IgD-negative memory B cell (primary cell): ENCODE data around the gene HIVEP3. TPM values are rescaled to one million over a fixed set of nuclear protein-coding genes. Genes with fewer than 3 reads are reported as not detected.

ENCODE experiments used
- H3K27ac Mint-ChIP-seq, 3 donors: one replicate each; pipeline ENCODE4 v1.8.0; 2020 to 2022; ENCODE audit warnings: mild to moderate bottlenecking in 3 of 3, mixed read lengths in 3 of 3, moderate library complexity in 1 of 3
- H3K27me3 Mint-ChIP-seq: one replicate; pipeline ENCODE4 v1.8.0; 2021; ENCODE audit warnings: mixed read lengths
- H3K36me3 Mint-ChIP-seq: one replicate; pipeline ENCODE4 v1.8.0; 2020; ENCODE audit warnings: mild to moderate bottlenecking, mixed read lengths
- H3K4me1 Mint-ChIP-seq, 3 donors: one replicate each; pipeline ENCODE4 v1.8.0; 2020 to 2022; ENCODE audit warnings: mixed read lengths in 3 of 3, mild to moderate bottlenecking in 1 of 3
- H3K4me3 Mint-ChIP-seq, 4 donors: one replicate each; pipeline ENCODE4 v1.8.0; 2020 to 2022; ENCODE audit warnings: mild to moderate bottlenecking in 4 of 4, mixed read lengths in 4 of 4, moderate library complexity in 3 of 4
- H3K9me3 Mint-ChIP-seq, 3 donors: one replicate each; pipeline ENCODE4 v1.8.0; 2020 to 2021; ENCODE audit warnings: mixed read lengths in 3 of 3, mild to moderate bottlenecking in 1 of 3
- polyA plus RNA-seq: library from polyadenylated mRNA; unstranded; fragments of 300-500 nt; fragmentation: Illumina TruSeq; gene quantifications from one replicate; pipeline ENCODE4 v1.2.3, GENCODE V29; 2021

Gene HIVEP3
- polyA plus RNA-seq, 1 donor from 2014 or later: 1.4 TPM

DNA sequence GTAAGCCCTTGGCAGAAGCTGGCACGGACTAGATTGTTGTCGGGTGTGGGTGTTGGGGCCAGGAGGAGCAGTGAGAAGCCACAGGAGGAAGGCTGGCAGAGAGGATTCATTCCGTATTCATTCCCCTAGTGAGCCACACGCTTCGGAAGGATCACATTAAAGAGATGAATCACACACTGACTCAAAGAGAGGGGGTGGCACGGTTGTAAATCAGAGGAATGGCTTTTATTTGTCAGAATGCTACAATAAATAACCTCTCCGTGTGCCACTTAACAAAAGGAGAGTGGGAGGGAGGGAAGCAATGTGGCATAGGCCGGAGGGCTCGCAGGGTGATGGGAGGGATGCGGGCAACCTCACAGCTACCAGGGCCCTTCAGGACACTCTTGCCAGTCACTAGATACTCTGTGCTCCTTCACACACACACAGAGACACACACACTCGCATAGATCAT lies 135.5 kb downstream of the HIVEP3 start:
- H3K4me1 Mint-ChIP-seq: peaks cover 3 to 12% (median 4%) of the 10 kb centered on the region in 3 donors
- peak overlapping the region in 1 of 3 donors; percentile 7 for H3K27ac Mint-ChIP-seq
- H3K27me3 Mint-ChIP-seq: no peaks in the 10 kb centered on the region
- H3K4me3 Mint-ChIP-seq: no peak overlapping the region
- H3K9me3 Mint-ChIP-seq: no peaks in the 10 kb centered on the region
- peaks cover 1% of the 10 kb centered on the region for H3K36me3 Mint-ChIP-seq

DNA sequence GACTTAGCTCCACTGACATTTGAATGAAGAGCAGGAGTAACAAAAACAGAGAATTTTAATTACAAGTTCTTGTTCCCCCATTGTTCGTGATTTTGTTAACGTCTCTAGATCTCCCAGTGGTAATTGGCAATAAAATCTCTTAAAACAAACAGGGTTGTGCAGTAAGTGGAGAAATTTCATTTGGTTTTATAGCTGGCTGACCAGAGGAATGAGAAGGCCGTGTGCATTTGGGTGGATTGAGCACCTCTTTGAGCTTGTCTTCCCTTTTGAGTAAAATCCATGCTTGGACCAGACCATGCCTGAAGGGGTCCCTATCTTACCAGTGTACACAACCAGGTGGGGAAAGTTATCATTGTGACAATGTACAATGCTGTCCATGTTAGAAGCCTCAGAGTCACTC lies 137.8 kb downstream of the HIVEP3 start:
- Mint-ChIP-seq H3K4me3 (no peak overlapping the region), H3K9me3 (no peaks in the 10 kb centered on the region), H3K27ac (no peak overlapping the region), H3K36me3 (peaks cover 1% of the 10 kb centered on the region), H3K4me1 (peaks cover 3 to 12% (median 4%) of the 10 kb centered on the region in 3 donors), H3K27me3 (no peaks in the 10 kb centered on the region)

DNA sequence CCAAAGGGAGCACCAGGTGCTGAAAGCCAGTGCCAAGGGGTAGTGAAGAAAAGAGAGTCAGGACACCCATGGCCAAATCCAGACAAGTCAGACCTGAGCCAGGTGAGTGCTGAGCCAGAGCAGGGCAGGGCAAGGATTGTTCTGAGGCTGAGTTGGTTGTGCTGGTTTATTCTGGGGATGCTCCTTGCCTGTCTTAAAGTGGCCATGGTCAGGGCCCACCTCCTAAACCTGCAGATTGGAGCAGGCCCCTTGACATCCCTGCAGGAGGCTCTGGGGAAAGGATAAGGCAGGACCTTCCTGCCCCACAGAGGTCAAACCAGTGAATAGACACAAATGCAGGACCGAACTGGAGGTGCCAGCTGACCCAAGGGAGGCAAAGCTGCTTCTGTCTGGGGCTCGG lies 138.4 kb downstream of the HIVEP3 start:
- H3K27ac Mint-ChIP-seq: no peak overlapping the region
- no peaks in the 10 kb centered on the region for H3K27me3 Mint-ChIP-seq
- peaks cover 3 to 12% (median 4%) of the 10 kb centered on the region in 3 donors for H3K4me1 Mint-ChIP-seq
- no peaks in the 10 kb centered on the region for H3K9me3 Mint-ChIP-seq
- peaks cover 1% of the 10 kb centered on the region for H3K36me3 Mint-ChIP-seq
- H3K4me3 Mint-ChIP-seq: no peak overlapping the region

DNA sequence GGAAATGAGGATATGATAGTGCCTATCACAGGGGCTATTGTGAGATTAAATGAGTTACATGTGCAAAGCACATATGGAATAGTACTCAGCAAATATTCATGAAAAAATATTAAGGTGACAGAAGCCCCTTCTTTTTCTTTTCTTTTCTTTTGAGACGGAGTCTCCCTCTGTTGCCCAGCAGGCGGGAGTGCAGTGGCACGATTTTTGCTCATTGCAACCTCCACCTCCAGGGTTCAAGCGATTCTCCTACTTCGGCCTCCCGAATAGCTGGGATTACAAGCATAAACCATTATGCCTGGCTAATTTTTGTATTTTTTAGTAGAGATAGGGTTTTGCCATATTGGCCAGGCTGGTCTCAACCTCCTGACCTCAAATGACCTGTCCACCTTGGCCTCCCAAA lies 139.4 kb downstream of the HIVEP3 start:
- Mint-ChIP-seq H3K27ac (no peak overlapping the region), H3K4me3 (no peak overlapping the region), H3K4me1 (peaks cover 0 to 8% (median 3%) of the 10 kb centered on the region in 3 donors), H3K27me3 (no peaks in the 10 kb centered on the region), H3K36me3 (peaks cover 1% of the 10 kb centered on the region), H3K9me3 (no peaks in the 10 kb centered on the region)

DNA sequence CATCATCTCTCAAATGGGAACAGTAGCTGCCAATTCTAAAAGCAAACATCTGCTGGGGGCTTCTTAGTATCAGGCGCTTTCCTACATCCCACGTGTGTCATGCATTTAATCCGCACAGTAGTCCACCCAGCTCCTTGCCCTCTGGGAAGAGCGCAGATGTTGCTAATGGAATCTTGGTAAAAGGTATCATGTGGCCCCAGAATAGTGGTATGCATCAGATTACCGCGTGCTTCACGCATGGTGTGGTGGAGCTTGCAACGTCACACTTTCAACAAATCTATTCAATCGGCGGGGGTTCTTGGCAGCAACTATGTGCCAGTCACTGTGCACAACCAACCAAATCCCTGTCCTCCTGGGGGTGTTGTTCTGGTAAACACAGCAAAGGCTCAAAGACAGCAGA lies 141.0 kb downstream of the HIVEP3 start:
- H3K9me3 Mint-ChIP-seq: no peaks in the 10 kb centered on the region
- H3K27me3 Mint-ChIP-seq: no peaks in the 10 kb centered on the region
- no peaks in the 10 kb centered on the region for H3K36me3 Mint-ChIP-seq
- peaks cover 0 to 8% (median 0%) of the 10 kb centered on the region in 3 donors for H3K4me1 Mint-ChIP-seq
- peak overlapping the region in 1 of 3 donors; percentile 67 for H3K27ac Mint-ChIP-seq
- peak overlapping the region in 1 of 4 donors; percentile 39 for H3K4me3 Mint-ChIP-seq

DNA sequence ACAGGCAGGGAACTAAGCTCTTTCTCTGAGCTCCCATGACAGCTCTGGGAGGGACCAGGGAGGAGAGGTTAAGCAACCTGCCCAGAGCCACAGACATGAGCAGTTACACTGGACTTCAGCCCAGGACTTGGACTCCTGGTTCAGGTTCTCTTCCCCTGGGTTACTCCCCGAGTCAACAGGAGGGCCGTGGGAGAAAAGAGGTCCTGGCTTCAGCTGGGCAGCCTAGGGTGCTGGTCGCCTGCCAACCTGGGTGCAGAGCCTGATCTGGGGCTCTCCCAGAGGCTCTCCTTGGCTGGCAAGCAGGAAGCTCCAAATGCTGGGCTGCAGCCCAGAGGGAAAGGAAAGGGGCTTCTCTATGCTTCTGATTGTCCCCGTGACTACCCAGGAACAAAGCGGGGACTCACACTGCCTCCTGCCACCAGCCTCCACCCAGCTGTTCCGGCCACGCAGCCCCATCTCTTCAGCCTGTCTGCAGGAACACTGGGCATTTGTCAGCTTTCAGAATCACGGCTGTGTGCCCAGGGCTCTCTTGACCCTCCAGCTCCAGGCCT lies 141.8 kb downstream of the HIVEP3 start:
- Mint-ChIP-seq H3K4me3 (no peak overlapping the region), H3K9me3 (no peaks in the 10 kb centered on the region), H3K36me3 (peaks cover 2% of the 10 kb centered on the region), H3K27ac (peak overlapping the region in 1 of 3 donors; percentile 67), H3K27me3 (no peaks in the 10 kb centered on the region), H3K4me1 (peaks cover 0 to 9% (median 0%) of the 10 kb centered on the region in 3 donors)

DNA sequence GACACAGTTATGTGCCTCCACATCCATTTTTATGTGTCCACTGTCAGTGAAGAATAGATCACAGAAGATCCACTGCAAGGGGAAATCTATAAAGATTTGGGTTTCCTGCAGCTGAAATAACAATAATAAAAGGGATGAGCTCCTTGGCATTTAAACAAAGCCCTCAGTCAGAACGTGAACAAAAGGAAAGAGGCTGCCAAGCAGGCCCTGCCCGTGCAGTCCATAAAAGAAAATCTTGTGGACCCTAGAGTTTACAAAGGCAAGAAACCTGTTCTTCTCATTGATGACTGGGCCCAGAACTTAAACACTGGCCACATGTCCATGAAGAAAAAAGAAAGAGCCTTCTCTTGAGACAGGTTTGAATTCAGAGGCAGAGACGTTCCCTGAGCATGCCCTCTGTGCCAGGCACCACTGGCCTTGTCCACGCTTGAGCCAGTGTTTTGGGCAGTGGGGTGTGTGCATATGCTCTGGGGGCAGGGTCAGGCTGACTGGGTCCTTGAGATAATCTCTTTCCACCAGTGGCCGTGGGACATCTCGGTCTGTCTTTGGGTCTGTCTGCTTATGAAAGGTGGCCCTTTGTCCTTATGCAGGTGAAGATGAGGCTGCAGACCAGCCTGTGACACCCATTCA lies 142.7 kb downstream of the HIVEP3 start:
- Mint-ChIP-seq H3K4me3 (no peak overlapping the region), H3K9me3 (no peaks in the 10 kb centered on the region), H3K27me3 (no peaks in the 10 kb centered on the region), H3K36me3 (peaks cover 2% of the 10 kb centered on the region), H3K4me1 (peaks cover 0 to 9% (median 0%) of the 10 kb centered on the region in 3 donors), H3K27ac (no peak overlapping the region)

DNA sequence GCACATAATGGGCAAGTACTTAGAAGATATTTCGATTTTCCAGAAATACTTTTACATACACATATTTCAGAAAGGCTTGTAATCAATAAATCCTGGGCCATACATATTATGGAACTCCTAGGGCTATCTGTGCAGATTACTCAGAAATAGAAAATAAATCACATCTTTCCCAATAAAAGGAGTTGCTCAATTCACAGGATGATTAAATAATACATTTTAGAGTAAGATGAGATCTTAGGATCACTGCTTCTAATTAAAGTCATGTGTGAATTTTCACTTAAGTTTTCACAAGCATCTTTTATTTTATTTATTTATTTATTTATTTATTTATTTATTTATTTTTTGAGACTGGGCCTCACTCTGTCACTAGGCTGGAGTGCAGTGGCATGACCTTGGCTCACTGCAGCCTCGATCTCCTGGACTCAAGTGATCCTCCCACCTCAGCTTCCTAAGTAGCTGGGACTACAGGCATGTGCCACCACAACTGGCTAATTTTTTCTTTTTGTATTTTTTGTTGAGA lies 144.2 kb downstream of the HIVEP3 start:
- no peak overlapping the region for H3K27ac Mint-ChIP-seq
- no peaks in the 10 kb centered on the region for H3K9me3 Mint-ChIP-seq
- no peaks in the 10 kb centered on the region for H3K27me3 Mint-ChIP-seq
- no peak overlapping the region for H3K4me3 Mint-ChIP-seq
- H3K4me1 Mint-ChIP-seq: peaks cover 0 to 6% (median 6%) of the 10 kb centered on the region in 3 donors
- H3K36me3 Mint-ChIP-seq: peaks cover 2% of the 10 kb centered on the region

DNA sequence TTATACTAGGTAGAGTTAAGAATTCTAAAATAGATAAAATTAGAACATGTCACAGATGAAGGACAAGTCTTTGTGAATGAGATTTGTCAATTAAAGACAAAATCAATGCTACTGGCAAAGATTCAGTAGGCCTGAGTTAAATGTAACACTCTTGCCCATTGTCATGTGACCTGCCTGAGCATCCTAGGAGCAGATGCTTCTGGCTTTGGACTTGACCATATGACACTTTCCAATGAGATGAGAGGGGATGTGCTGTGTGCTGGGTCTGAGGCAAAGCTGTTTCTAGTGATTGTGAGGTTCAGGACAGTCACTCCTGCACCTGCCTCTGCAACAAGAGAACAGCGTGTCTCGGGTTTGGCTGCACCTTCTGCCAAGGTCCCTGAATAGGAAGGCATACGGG lies 144.9 kb downstream of the HIVEP3 start:
- Mint-ChIP-seq H3K36me3 (peaks cover 2% of the 10 kb centered on the region), H3K27me3 (no peaks in the 10 kb centered on the region), H3K4me3 (no peak overlapping the region), H3K27ac (no peak overlapping the region), H3K9me3 (no peaks in the 10 kb centered on the region), H3K4me1 (peaks cover 5 to 10% (median 9%) of the 10 kb centered on the region in 3 donors)

DNA sequence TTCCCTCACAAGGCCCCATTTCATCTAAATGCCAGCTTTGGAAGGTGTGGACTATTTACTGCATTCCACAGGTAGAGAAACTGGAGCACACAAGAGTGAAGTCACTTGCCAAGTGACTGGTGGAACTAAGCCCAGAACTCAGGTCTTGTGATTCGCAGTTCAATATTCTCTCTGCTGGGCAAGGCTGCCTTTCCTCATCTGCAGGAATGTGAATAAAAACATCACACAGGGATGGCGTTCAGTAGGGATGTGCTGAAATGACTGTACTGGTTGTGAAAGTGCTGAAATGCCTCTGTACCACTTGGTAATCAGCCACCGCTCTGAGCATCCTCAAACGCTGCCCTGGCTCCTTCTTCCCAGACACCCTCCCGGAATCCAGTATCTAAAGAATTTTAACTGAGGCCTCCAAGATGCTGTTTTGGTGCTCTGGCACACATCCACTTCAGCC lies 145.6 kb downstream of the HIVEP3 start:
- Mint-ChIP-seq H3K4me3 (no peak overlapping the region), H3K27me3 (no peaks in the 10 kb centered on the region), H3K9me3 (no peaks in the 10 kb centered on the region), H3K27ac (no peak overlapping the region), H3K4me1 (peaks cover 11 to 17% (median 13%) of the 10 kb centered on the region in 3 donors), H3K36me3 (peaks cover 2% of the 10 kb centered on the region)

DNA sequence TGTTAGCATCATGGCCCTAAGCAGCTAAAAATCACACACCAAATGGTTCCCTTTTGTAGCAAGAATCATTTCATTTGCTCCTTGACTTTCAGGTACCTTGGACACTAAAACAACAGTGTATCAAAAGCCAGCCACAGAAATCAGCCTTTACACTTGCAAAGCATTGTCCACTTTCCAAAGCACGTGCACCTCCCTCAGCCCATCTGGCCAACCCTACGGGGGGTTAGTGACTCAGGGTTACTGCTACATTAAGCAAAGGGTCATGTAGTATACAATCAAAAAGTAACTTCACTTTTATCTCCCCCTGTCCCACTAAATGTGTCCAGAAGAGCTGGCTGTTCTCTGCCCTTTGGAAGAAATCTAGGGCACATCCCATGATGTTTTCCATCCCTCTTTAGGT lies 149.7 kb downstream of the HIVEP3 start:
- Mint-ChIP-seq H3K9me3 (no peaks in the 10 kb centered on the region), H3K4me3 (no peak overlapping the region), H3K27ac (no peak overlapping the region), H3K27me3 (no peaks in the 10 kb centered on the region), H3K4me1 (peaks cover 34 to 48% (median 47%) of the 10 kb centered on the region in 3 donors), H3K36me3 (peaks cover 2% of the 10 kb centered on the region)

DNA sequence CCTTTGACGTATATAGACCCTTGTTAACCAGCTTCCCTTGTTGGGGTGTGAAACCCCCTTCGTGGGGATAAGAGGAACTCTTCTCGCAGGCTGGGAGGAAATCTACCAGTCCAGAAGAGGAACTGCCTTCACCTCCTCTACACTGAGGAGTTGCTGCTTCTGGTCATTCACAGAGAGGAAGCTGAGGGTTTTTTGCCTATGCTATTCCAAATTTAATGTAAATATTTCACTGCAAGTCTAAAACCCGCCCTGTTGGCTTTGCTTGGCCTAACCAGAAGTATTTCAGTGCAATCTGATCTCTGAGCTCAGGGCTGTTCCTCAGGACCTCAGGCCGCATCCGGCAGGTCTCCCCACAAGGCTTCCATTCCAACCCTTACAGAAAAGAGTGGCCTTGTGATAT lies 150.1 kb downstream of the HIVEP3 start:
- Mint-ChIP-seq H3K9me3 (no peaks in the 10 kb centered on the region), H3K4me3 (peak overlapping the region in 2 of 4 donors; percentile 34 to 44), H3K4me1 (peaks cover 37 to 52% (median 49%) of the 10 kb centered on the region in 3 donors), H3K36me3 (peaks cover 2% of the 10 kb centered on the region), H3K27ac (no peak overlapping the region), H3K27me3 (no peaks in the 10 kb centered on the region)

DNA sequence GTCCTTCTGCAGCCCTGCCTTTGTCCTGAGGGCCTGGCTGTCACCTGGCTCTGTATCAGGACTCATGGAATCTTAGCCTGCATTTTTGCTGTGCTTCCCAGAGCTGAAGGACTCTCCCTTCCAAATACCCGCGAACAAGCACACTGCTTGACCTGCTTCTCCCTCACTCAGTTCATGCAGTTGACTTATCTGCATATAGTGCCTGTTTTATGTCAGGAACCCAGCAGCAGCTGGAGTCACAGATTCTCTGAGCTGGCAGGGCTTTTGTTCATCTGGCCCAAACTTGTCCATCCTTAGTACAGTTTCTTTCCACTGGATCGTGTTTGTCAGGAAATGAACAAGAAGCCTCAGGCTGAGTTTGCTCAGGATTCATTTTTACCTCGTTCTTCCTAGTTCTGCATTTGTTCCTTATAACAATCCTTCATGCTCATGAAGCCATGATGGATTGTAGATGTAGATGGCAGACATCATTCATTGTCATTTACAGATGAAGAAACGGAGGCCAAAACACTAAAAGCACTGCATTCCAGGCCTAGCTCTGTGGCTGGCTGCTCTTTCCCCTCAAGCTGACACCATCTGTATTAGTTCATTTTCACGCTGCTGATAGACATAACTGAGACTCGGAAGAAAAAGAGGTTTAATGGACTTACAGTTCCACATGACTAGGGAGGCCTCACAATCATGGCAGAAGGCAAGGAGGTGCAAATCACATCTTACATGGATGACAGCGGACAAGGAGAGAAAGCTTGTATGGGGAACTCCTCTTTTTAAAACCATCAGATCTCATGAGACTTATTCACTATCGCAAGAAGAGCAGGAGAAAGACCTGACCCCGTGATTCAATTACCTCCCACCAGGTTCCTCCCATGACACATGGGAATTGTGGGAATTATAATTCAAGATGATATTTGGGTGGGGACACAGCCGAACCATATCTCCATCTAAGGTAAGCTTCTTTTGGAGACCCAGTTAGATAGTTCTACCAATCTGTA lies 150.9 kb downstream of the HIVEP3 start:
- Mint-ChIP-seq H3K4me3 (peak overlapping the region in 2 of 4 donors; percentile 23 to 49), H3K36me3 (peaks cover 2% of the 10 kb centered on the region), H3K27ac (peak overlapping the region in 1 of 3 donors; percentile 31), H3K4me1 (peaks cover 38 to 52% (median 52%) of the 10 kb centered on the region in 3 donors), H3K9me3 (no peaks in the 10 kb centered on the region), H3K27me3 (no peaks in the 10 kb centered on the region)

DNA sequence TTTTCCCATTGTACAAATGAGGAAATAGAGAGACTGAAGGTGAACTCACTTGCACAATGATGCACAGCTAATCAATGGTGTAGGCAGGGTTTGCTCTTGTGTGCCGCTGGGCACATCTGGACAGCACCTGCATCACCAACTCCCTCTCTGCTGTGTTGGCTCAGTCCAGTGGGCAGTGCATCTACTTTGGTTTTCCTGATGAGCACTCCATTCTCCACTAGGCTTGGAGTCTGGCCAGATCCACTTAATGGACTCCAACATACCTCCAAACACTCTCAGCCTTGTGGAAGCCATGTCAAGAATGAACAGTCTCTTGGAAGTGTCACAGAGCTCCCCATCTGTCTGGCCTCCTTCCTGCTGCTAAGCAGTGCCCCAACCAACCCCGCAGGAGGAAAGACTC lies 152.2 kb downstream of the HIVEP3 start:
- H3K27me3 Mint-ChIP-seq: no peaks in the 10 kb centered on the region
- no peak overlapping the region for H3K27ac Mint-ChIP-seq
- peaks cover 38 to 52% (median 49%) of the 10 kb centered on the region in 3 donors for H3K4me1 Mint-ChIP-seq
- H3K36me3 Mint-ChIP-seq: no peaks in the 10 kb centered on the region
- H3K4me3 Mint-ChIP-seq: no peak overlapping the region
- peaks cover 1 to 6% (median 1%) of the 10 kb centered on the region in 3 donors for H3K9me3 Mint-ChIP-seq

DNA sequence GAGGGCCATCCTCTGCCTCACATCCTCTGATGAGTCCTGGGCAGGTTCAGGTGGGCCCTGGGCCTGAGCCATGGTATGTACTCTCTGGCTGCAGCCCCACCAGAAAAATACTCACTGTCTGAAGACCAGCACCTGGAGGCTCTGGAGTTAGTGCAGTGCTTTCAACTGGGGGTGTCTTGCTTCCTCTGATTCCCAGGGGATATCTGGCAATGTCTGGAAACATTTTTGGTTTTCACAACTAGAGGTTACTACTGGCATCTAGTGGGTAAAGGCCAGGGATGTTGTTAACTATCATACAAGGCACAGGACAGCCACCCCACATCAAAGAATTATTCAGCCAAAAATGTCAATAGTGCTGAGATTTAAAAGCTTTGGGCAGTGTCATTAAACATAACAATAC lies 152.7 kb downstream of the HIVEP3 start:
- H3K27ac Mint-ChIP-seq: no peak overlapping the region
- peaks cover 38 to 52% (median 49%) of the 10 kb centered on the region in 3 donors for H3K4me1 Mint-ChIP-seq
- H3K9me3 Mint-ChIP-seq: peaks cover 3 to 8% (median 4%) of the 10 kb centered on the region in 3 donors
- H3K4me3 Mint-ChIP-seq: peak overlapping the region in 1 of 4 donors; percentile 55
- no peaks in the 10 kb centered on the region for H3K36me3 Mint-ChIP-seq
- H3K27me3 Mint-ChIP-seq: no peaks in the 10 kb centered on the region
